Suprapubic skin (tissue), 4 donors: Measurements from ENCODE around the gene ERCC6L2.

Source experiments
- EP300 ChIP-seq: sonication (generic); formaldehyde crosslinking; IDR thresholded peaks from one replicate; pipeline ENCODE4 v1.6.1; 2017; ENCODE audit warnings: antibody characterized with exemption
- POLR2A ChIP-seq, 2 donors: fragments of 450-650 bp; IDR thresholded peaks; one replicate each; pipeline ENCODE4 v1.6.1; 2017; ENCODE audit warnings: antibody characterized with exemption in 2 of 2, mild to moderate bottlenecking in 2 of 2, moderate library complexity in 2 of 2
- POLR2AphosphoS5 ChIP-seq, 3 donors: sonication (generic); formaldehyde crosslinking; IDR thresholded peaks; one replicate each; pipeline ENCODE4 v1.6.1; 2017; ENCODE audit warnings: antibody characterized with exemption in 3 of 3
- TF ChIP-seq, protein P1 (sequence below), 2 donors: fragments of 200-600 bp in 1 of 2; fragments of 450-650 bp in 1 of 2; sonication (generic) in 1 of 2; IDR thresholded peaks; one replicate each; pipeline ENCODE4 v1.5.1; 2016 to 2019; ENCODE audit warnings: antibody characterized with exemption in 2 of 2, mild to moderate bottlenecking in 1 of 2, moderate library complexity in 1 of 2

GRCh38 chr9:95892690-95893089 is 17.2 kb downstream of the ERCC6L2 start:
- TF ChIP-seq, protein P1, sequence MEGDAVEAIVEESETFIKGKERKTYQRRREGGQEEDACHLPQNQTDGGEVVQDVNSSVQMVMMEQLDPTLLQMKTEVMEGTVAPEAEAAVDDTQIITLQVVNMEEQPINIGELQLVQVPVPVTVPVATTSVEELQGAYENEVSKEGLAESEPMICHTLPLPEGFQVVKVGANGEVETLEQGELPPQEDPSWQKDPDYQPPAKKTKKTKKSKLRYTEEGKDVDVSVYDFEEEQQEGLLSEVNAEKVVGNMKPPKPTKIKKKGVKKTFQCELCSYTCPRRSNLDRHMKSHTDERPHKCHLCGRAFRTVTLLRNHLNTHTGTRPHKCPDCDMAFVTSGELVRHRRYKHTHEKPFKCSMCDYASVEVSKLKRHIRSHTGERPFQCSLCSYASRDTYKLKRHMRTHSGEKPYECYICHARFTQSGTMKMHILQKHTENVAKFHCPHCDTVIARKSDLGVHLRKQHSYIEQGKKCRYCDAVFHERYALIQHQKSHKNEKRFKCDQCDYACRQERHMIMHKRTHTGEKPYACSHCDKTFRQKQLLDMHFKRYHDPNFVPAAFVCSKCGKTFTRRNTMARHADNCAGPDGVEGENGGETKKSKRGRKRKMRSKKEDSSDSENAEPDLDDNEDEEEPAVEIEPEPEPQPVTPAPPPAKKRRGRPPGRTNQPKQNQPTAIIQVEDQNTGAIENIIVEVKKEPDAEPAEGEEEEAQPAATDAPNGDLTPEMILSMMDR (IDR thresholded peaks at IDR 0.05), result no peak
- TF ChIP-seq POLR2A (IDR thresholded peaks at IDR 0.05), result no peak
- no peak for TF ChIP-seq POLR2AphosphoS5 (IDR thresholded peaks at IDR 0.05)
- TF ChIP-seq EP300, result no peak
